ENCODE measurements around the gene U2AF2.

The U2AF2 gene

GRCh38 chr19:55683449-55684261 is 28.8 kb downstream of the U2AF2 start:
- in situ Hi-C loops (cut with MboI; ENCODE audit: low pct_unique_long_range_greater_than_20kb, low sequenced_read_pairs) = no loop called here
- DNase-seq = no peak

GRCh38 chr19:55684946-55685681 is 30.3 kb downstream of the U2AF2 start:
- in situ Hi-C loops (cut with MboI; ENCODE audit: low pct_unique_long_range_greater_than_20kb, low sequenced_read_pairs) = no loop called here
- no peak for DNase-seq

- in situ Hi-C loops (cut with MboI; ENCODE audit: low pct_unique_long_range_greater_than_20kb, low sequenced_read_pairs) = no loop called here
- no peak for DNase-seq
Observed at GRCh38 chr19:55685776-55686175, 30.9 kb downstream of the U2AF2 start.

- in situ Hi-C loops (cut with MboI; ENCODE audit: low pct_unique_long_range_greater_than_20kb, low sequenced_read_pairs) = no loop called here
- no peak for DNase-seq
Observed at GRCh38 chr19:55686311-55687050, 31.6 kb downstream of the U2AF2 start.

GRCh38 chr19:55687281-55688201 is 32.7 kb downstream of the U2AF2 start:
- in situ Hi-C loops (cut with MboI; ENCODE audit: low pct_unique_long_range_greater_than_20kb, low sequenced_read_pairs) = no loop called here
- DNase-seq = no peak

- DNase-seq = no peak
- in situ Hi-C loops (cut with MboI; ENCODE audit: low pct_unique_long_range_greater_than_20kb, low sequenced_read_pairs) = no loop called here
Observed at GRCh38 chr19:55688422-55689218, 33.8 kb downstream of the U2AF2 start.

GRCh38 chr19:55689411-55690108 is 34.7 kb downstream of the U2AF2 start:
- in situ Hi-C loops (cut with MboI; ENCODE audit: low pct_unique_long_range_greater_than_20kb, low sequenced_read_pairs) = no loop called here
- no peak for DNase-seq

- no peak for DNase-seq
- in situ Hi-C loops (cut with MboI; ENCODE audit: low pct_unique_long_range_greater_than_20kb, low sequenced_read_pairs) = no loop called here
Observed at GRCh38 chr19:55690109-55690768, 35.4 kb downstream of the U2AF2 start.

- in situ Hi-C loops (cut with MboI; ENCODE audit: low pct_unique_long_range_greater_than_20kb, low sequenced_read_pairs) = no loop called here
- no peak for DNase-seq
Observed at GRCh38 chr19:55690769-55691545, 36.1 kb downstream of the U2AF2 start.

- DNase-seq = no peak
- in situ Hi-C loops (cut with MboI; ENCODE audit: low pct_unique_long_range_greater_than_20kb, low sequenced_read_pairs) = no loop called here
Observed at GRCh38 chr19:55691561-55692481, 37.0 kb downstream of the U2AF2 start.

GRCh38 chr19:55692681-55693081 is 37.8 kb downstream of the U2AF2 start:
- in situ Hi-C loops (cut with MboI; ENCODE audit: low pct_unique_long_range_greater_than_20kb, low sequenced_read_pairs) = no loop called here
- no peak for DNase-seq

GRCh38 chr19:55693336-55693974 is 38.6 kb downstream of the U2AF2 start:
- DNase-seq = no peak
- in situ Hi-C loops (cut with MboI; ENCODE audit: low pct_unique_long_range_greater_than_20kb, low sequenced_read_pairs) = no loop called here

- no peak for DNase-seq
- in situ Hi-C loops (cut with MboI; ENCODE audit: low pct_unique_long_range_greater_than_20kb, low sequenced_read_pairs) = no loop called here
Observed at GRCh38 chr19:55694241-55694655, 39.4 kb downstream of the U2AF2 start.

GRCh38 chr19:55694656-55695491 is 40.0 kb downstream of the U2AF2 start:
- DNase-seq = no peak
- in situ Hi-C loops (cut with MboI; ENCODE audit: low pct_unique_long_range_greater_than_20kb, low sequenced_read_pairs) = no loop called here

Measured in KBM-7 (cell line).